Keratinocyte (primary cell): ENCODE data around the gene KRTAP2-3. TPM values are rescaled to one million over a fixed set of nuclear protein-coding genes. Genes with fewer than 3 reads are reported as not detected.

Source experiments
- DNase-seq: peaks from one replicate; pipeline ENCODE4 v3.0.0-alpha.2; 2011; ENCODE audit warnings: low read depth, missing footprints, low spot score
- FAIRE-seq: peaks from 2 replicates; lab custom pipeline; 2011; peaks lifted over from hg19 to GRCh38; lab: Jason Lieb, UNC
- H2AFZ ChIP-seq: 2 replicates; pipeline ENCODE4 v1.6.0; 2012; ENCODE audit warnings: low read length, control low read depth, inconsistent platforms; ENCODE audit not compliant: control insufficient read depth
- H3K27ac ChIP-seq: 2 replicates; pipeline ENCODE4 v1.5.1; 2011; ENCODE audit warnings: low read length; ENCODE audit not compliant: control insufficient read depth, insufficient read depth
- H3K27me3 ChIP-seq: 3 replicates; pipeline ENCODE4 v1.6.0; 2011; ENCODE audit warnings: low read length; ENCODE audit not compliant: control insufficient read depth, insufficient read depth; ENCODE audit errors: extremely low read depth
- H3K36me3 ChIP-seq, 2 experiments: 2 replicates in 1 of 2; 3 replicates in 1 of 2; pipeline ENCODE4 v1.5.1; 2011; ENCODE audit warnings: low read length in 2 of 2, mild to moderate bottlenecking in 1 of 2; ENCODE audit not compliant: control insufficient read depth in 2 of 2, insufficient read depth in 2 of 2; ENCODE audit errors: extremely low read depth in 1 of 2
- H3K4me1 ChIP-seq: 3 replicates; pipeline ENCODE4 v1.5.1; 2011; ENCODE audit warnings: low read length; ENCODE audit not compliant: control insufficient read depth, insufficient read depth; ENCODE audit errors: extremely low read depth
- H3K4me2 ChIP-seq: 3 replicates; pipeline ENCODE4 v1.6.0; 2011; ENCODE audit warnings: low read depth, low read length; ENCODE audit not compliant: control insufficient read depth, insufficient read depth; ENCODE audit errors: extremely low read depth
- H3K4me3 ChIP-seq, 3 experiments: fragments of 200-600 bp in 1 of 3; sonication (generic) in 1 of 3; 2 replicates in 2 of 3; 3 replicates in 1 of 3; pipeline ENCODE4 v1.5.1; 2011 to 2016; ENCODE audit warnings: low read length in 3 of 3, mild to moderate bottlenecking in 3 of 3, control low read depth in 2 of 3, inconsistent platforms in 1 of 3, low read depth in 1 of 3, mixed read lengths in 1 of 3, mixed run types in 1 of 3, moderate library complexity in 1 of 3; ENCODE audit not compliant: control insufficient read depth in 2 of 3, insufficient read depth in 2 of 3; ENCODE audit errors: extremely low read depth in 1 of 3
- H3K79me2 ChIP-seq: 2 replicates; pipeline ENCODE4 v1.6.0; 2012; ENCODE audit warnings: low read length; ENCODE audit not compliant: control insufficient read depth, insufficient read depth
- H3K9ac ChIP-seq: 3 replicates; pipeline ENCODE4 v1.6.0; 2011; ENCODE audit warnings: low read length; ENCODE audit not compliant: control insufficient read depth, insufficient read depth; ENCODE audit errors: extremely low read depth
- H3K9me1 ChIP-seq: 3 replicates; pipeline ENCODE4 v1.6.0; 2011; ENCODE audit warnings: low read length; ENCODE audit not compliant: control insufficient read depth, insufficient read depth; ENCODE audit errors: extremely low read depth
- H3K9me3 ChIP-seq: 2 replicates; pipeline ENCODE4 v1.5.1; 2012; ENCODE audit warnings: low read depth, low read length; ENCODE audit not compliant: control insufficient read depth
- H4K20me1 ChIP-seq: 3 replicates; pipeline ENCODE4 v1.6.0; 2011; ENCODE audit warnings: low read length; ENCODE audit not compliant: control insufficient read depth, insufficient read depth; ENCODE audit errors: extremely low read depth
- EZH2 ChIP-seq: IDR thresholded peaks from one replicate; pipeline ENCODE4 v1.6.1; 2012; ENCODE audit warnings: inconsistent platforms, mild to moderate bottlenecking, low read length, moderate library complexity
- dilution Hi-C: fragments of 300-500 bp; cut with MboI; formaldehyde crosslinking; loops from one replicate; pipeline ENCODE4 v1.7.0; 2020; ENCODE audit warnings: low sequenced_read_pairs; ENCODE audit not compliant: extremely low pct_ligation_motif_present
- polyA plus RNA-seq, 5 experiments: library from polyadenylated mRNA; depleted of rRNA in 3 of 5; stranded (reverse) in 3 of 5; stranded (forward) in 1 of 5; unstranded in 1 of 5; fragments of >200 nt; gene quantifications; 1 replicate in 1 of 5; 2 replicates in 3 of 5; 3 replicates in 1 of 5; pipeline versions ENCODE4 v1.2.1 to v1.2.3, GENCODE V29; 2011 to 2012; ENCODE audit warnings: missing spikeins in 2 of 5, low read depth in 1 of 5, low replicate concordance in 1 of 5
- TF ChIP-seq, protein P1 (sequence below), 3 experiments: IDR thresholded peaks in 1 of 3; conservative IDR thresholded peaks in 1 of 3; optimal IDR thresholded peaks in 1 of 3; 2 replicates in 2 of 3; 3 replicates in 1 of 3; pipeline versions ENCODE3 to v1.5.1; 2011; ENCODE audit warnings: low read length in 3 of 3, mild to moderate bottlenecking in 3 of 3, moderate library complexity in 2 of 3, control low read depth in 1 of 3, inconsistent platforms in 1 of 3; ENCODE audit not compliant: insufficient read depth in 2 of 3; ENCODE audit errors: extremely low read depth in 1 of 3

The KRTAP2-3 gene
- polyA plus RNA-seq, 1 donor (not counting 4 experiments of a cell fraction or from before 2014, with no cell fraction given) = 8.4 TPM

DNA sequence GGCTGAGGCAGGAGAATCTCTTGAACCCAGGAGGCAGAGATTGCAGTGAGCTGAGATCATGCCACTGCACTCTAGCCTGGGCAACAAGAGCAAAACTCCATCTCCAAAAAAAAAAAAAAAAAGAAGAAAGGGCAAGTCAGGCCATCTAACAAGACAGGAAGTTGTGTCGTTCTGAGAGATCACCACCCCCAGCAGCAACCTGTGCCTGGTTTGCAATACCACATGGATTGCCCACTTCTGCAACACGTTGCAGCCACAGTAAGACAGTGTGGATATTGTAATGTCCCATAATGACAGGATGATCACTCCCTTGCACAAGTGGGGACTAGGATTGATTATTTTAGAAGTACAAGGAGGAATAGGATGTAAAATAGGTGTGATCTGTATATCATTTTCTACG is 9.1 kb upstream of the KRTAP2-3 start:
- no peaks in the 10 kb centered on the region for H3K79me2 ChIP-seq
- no peak for DNase-seq
- dilution Hi-C loops = no loop called here
- no peak overlapping the region for H2AFZ ChIP-seq
- no peak overlapping the region for H3K4me2 ChIP-seq
- H3K9me1 ChIP-seq = no peaks in the 10 kb centered on the region
- no peaks in the 10 kb centered on the region for H3K27me3 ChIP-seq
- no peaks in the 10 kb centered on the region for H4K20me1 ChIP-seq
- FAIRE-seq = no peak
- no peak overlapping the region for H3K9ac ChIP-seq
- no peaks in the 10 kb centered on the region for H3K9me3 ChIP-seq
- TF ChIP-seq, protein P1, sequence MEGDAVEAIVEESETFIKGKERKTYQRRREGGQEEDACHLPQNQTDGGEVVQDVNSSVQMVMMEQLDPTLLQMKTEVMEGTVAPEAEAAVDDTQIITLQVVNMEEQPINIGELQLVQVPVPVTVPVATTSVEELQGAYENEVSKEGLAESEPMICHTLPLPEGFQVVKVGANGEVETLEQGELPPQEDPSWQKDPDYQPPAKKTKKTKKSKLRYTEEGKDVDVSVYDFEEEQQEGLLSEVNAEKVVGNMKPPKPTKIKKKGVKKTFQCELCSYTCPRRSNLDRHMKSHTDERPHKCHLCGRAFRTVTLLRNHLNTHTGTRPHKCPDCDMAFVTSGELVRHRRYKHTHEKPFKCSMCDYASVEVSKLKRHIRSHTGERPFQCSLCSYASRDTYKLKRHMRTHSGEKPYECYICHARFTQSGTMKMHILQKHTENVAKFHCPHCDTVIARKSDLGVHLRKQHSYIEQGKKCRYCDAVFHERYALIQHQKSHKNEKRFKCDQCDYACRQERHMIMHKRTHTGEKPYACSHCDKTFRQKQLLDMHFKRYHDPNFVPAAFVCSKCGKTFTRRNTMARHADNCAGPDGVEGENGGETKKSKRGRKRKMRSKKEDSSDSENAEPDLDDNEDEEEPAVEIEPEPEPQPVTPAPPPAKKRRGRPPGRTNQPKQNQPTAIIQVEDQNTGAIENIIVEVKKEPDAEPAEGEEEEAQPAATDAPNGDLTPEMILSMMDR (optimal IDR thresholded peaks at IDR 0.05 in 1 of 3, IDR thresholded peaks at IDR 0.05 in 1 of 3, conservative IDR thresholded peaks at IDR 0.05 in 1 of 3; ENCODE audit: extremely low read depth in 1 of 3, insufficient read depth in 2 of 3, low read length in 3 of 3) = no peak
- no peak for TF ChIP-seq EZH2
- H3K27ac ChIP-seq = no peak overlapping the region
- H3K4me1 ChIP-seq = peaks cover 14% of the 10 kb centered on the region
- no peaks in the 10 kb centered on the region for H3K36me3 ChIP-seq
- H3K4me3 ChIP-seq = no peak overlapping the region

DNA sequence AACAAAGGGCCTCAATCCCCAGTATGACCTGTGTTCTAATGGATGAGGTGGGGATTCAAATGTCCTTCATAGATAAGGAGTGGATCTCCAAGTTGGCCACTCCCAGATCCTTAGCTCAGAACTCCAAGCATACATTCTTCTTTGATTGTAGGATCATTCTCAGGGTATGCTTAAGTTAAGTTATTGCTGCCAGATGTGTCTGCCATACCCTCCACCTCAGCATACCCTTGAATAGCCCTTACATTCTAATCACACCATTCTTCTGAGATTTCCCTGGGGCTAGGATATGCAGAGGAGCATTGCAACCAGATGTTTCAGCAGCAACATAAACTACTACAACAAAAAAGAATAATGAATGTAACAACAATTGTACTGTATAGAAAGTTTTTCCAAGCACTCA is 7.4 kb upstream of the KRTAP2-3 start:
- FAIRE-seq (peak; percentile 51), DNase-seq (no peak)
- Histone ChIP-seq H2AFZ (no peak overlapping the region), H3K27ac (no peak overlapping the region), H3K9me3 (no peaks in the 10 kb centered on the region), H3K9me1 (no peaks in the 10 kb centered on the region), H3K9ac (no peak overlapping the region), H3K27me3 (no peaks in the 10 kb centered on the region), H4K20me1 (no peaks in the 10 kb centered on the region), H3K79me2 (no peaks in the 10 kb centered on the region), H3K36me3 (no peaks in the 10 kb centered on the region), H3K4me3 (no peak overlapping the region), H3K4me2 (no peak overlapping the region), H3K4me1 (peaks cover 18% of the 10 kb centered on the region)
- TF ChIP-seq EZH2 = no peak
- TF ChIP-seq, protein P1 (optimal IDR thresholded peaks at IDR 0.05 in 1 of 3, IDR thresholded peaks at IDR 0.05 in 1 of 3, conservative IDR thresholded peaks at IDR 0.05 in 1 of 3; ENCODE audit: extremely low read depth in 1 of 3, insufficient read depth in 2 of 3, low read length in 3 of 3) = no peak
- dilution Hi-C loops = no loop called here
